Fibroblast of skin of right biceps (primary cell): ENCODE results near the gene FRAS1.
"Not testable (repeated sequence)": the region's sequence is repeated elsewhere in the genome, so short reads cannot be mapped to it uniquely, and the experiment has no call there.

Source experiments
- DNase-seq: peaks from one replicate; pipeline ENCODE4 v3.0.0-alpha.2; 2013

The FRAS1 gene

DNA sequence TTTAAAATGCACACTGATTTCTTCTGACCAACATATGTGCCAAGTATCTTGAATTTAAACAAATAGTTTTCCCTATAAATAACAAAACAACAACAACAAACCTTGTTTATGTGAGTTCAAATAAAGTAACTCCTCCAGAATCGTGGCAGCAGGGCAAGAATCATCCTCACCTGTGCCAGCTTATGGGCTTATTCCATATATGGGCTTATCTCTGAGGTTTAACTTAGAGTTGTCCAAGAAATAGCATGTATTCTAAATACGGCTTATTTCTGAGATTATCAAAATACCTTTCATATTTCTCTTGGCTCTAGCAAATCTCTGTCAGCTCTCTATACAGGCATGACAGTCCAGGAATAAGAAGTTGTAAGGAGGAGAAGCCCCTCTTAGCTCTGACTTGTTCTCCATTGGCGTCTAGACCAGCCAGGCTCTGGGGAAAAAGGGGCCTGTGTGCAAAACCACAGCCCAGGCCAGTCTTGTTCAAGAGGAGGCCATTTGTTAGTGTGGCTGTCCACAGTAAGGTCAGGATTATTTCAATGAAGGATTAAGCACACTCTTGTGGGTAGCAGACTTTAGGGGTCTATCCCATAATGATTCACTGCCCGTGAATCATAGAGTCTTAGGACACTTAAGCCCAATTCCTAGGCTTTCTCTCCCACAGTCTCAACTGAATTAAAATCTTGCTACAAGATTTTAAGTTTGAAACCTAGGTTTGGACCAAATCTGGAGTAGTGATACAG, 63.2 kb downstream of the FRAS1 start:
- no peak for DNase-seq

DNA sequence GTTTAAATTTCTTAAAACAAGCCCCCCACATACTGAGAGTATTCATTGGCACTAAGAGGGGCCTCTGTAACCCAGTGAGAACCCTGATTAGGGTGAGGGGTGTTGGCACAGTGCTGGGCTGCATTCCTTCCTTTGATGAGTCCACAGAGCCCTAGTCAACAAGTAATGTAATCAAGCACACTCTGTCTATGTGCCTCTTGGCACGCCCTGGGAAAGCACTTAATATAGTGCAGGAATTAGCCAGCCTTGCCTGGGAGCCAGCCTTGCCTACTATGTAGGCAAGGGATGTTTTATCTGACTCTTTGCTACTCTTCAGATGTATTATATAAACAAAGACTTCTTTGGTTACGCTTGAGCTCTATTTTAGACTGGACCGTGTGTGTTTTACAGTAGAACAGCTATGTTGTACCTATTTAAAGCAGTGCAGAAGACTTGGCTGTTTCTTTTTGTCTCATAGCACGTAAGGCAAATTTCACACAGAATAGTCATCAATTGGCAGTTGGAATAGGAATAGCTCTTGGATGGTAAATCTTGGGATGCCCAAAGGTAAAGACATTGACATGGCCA, 64.3 kb downstream of the FRAS1 start:
- no peak for DNase-seq

DNA sequence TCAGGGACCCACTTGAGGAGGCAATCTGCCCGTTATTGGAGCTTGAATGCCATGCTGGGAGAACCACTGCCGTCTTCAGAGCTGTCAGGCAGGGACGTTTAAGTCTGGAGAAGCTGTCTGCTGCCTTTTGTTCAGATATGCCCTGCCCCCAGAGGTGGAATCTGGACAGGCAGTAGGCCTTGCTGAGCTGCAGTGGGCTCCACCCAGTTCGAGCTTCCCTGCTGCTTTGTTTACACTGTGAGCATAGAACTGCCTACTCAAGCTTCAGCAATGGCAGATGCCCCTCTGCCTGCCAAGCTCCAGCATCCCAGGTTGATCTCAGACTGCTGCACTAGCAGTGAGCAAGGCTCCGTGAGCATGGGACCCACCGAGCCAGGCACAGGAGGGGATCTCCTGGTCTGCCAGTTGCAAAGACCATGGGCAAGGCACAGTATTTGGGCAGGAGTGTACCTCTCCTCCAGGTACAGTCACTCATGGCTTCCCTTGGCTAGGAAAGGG, 68.8 kb downstream of the FRAS1 start:
- DNase-seq = not testable (repeated sequence)

DNA sequence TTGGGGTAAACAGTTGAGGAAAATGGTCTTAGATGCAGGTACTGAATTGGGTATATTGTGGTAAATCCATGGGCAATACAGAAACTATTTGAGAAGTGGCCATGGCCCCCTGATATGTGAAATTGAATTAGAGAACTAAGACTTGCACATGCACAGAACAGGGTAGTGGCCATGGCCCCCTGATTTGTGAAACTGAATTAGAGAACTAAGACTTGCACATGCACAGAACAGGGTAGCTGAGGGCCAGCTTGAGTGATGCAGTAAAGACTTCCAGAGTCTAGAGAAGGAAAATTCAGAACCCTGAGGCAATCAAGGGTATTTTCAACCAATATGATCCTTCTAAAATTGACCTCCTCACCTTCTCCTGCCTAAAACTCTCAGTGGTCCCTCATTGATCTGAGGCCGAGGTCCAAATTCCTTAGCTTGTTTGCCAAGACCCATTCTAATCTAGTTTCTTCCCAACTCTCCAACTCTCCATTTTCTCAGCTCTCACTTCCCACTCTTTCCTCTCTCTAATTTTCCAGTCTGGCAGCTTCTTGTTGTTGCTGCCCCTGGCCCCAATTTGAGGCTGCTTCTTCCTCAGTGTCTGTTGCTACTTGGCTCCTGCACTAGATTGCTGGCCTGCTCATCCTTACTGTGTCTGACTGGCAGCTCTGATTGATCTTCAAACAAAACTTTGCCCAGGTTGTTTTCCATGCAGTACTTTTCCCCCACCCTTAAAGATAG, 72.4 kb downstream of the FRAS1 start:
- DNase-seq = no peak

DNA sequence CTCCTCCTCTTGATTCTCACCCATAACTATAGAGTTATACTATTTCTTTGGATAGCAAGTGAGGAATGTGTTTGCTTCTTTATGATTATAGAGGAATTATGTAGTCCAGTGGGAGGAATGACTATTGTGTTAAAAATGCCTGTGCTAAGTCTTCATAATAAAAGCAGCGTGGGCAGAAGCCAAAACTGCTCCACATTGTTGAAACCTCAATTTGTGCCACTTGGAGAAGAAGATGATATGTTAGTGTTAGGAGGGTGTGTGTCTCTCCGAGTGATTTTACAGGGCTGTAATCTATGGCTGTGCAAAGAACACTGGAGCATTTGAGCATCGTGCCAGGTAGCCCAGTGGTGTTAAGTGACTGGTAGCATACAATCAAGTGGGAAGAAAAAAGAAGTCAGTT, 74.3 kb downstream of the FRAS1 start:
- peak; percentile 75 for DNase-seq

DNA sequence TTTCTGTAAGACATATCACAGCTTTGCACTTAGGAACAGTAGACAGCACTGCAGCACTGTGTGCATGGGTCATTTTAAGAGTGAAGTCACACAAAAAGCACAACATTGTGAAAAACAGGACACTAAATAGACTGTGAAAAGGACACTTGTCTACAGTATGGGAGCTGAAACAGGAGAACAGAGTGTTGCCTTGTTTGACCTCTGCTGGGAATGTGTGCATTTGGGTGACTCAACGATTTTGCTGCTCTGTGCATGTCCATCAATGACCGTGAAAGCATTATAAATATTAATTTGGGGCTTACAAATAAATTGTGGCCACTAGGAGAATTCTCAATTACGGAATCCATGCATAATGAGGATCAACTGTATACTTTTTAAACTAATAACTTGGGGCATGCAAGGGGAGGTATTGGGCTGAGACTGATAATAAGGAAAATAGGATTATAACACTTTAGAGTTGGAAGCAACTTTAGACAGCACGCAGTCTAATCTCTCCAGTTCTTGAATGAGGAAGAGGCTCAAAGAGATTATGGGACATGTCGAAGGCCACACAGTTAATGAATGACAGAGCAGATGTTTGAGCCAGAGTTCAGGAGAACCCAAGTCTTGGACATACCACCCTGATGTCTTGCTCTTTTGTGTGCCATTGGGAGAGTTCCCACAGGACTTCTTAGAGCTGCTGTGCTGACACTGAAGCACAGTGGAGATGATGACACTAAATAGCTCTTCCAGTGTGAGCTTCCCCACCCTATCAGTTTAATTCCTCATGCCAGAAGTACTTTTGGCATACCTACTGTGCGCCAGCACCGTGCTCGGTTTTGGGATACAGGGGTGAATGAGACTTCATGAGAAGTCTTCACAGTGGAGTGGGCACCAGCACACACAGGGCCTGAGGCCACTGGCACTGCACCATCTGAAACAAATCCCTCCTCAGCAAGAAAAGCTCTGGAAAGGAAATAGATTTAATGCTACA, 79.3 kb downstream of the FRAS1 start:
- DNase-seq = no peak

DNA sequence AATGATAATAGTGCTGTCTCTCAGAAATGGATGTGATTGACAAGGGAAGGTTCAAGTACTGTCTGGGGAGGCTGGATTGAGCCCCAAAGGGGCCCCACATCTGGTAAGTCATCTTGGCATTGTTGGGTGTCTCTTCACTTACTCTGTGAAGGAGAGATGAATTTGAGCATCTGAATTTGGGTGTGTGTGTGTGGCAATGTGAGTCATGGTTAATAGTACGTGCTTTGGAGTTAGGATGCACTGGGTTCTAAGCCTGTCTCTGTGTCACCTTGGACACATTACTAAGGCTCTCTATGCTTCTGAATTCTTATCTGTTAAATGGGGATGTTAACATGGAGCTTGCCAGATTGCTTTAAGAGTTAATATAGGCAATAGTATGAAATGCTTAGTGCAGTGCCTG, 80.4 kb downstream of the FRAS1 start:
- DNase-seq = no peak

DNA sequence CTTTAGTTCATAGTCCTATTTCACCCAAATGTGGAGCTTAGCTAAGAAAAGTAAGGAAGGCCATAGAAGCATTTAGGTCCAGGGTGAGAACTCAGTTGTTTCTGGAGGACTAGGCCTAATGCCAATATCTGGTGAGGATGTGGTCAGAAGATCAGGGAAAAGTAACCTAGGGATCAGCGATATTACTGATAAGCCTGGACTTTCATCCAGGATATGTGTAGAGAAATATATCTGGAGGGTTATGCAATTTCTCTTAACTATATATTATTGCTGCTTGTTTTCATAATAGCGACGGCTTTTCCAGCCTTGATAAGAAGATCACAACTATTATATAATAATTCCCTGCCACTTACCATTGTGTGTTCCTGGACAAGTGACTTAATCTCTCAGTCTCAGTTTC, 81.1 kb downstream of the FRAS1 start:
- no peak for DNase-seq

DNA sequence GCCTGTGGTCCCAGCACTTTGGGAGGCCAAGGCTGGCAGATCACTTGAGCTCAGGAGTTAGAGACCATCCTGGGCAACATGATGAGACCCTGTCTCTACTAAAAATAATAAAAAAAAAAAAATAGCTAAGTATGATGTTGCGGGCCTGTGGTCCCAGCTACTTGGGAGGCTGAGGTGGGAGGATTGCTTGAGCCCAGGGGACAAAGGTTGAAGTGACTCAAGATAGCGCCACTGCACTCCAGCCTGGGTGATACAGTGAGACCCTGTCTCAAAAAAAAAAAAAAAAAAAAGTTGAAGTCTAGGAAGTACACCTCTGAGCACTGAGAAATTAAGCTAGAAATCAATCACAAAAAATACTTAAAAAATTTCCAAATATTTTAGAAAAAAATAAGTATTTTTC, 86.5 kb downstream of the FRAS1 start:
- no peak for DNase-seq

DNA sequence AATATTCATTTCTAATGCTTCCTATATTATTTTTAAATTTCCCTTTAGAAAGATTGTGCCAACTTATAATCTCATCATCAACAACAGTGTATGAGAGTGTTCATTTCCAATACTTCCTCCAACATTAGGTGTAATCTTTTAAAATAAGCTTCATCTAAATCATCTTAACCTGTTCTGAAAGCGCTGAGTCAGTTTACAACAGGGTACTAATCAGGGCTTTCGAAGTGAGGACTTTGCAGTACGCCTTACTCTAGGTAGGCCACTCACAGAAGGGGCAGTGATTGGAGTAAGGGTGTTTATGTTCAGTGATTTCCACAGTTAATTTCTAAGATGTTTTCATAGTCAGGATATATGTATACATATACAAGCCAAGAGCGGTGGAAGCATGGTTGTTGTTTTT, 87.9 kb downstream of the FRAS1 start:
- no peak for DNase-seq

DNA sequence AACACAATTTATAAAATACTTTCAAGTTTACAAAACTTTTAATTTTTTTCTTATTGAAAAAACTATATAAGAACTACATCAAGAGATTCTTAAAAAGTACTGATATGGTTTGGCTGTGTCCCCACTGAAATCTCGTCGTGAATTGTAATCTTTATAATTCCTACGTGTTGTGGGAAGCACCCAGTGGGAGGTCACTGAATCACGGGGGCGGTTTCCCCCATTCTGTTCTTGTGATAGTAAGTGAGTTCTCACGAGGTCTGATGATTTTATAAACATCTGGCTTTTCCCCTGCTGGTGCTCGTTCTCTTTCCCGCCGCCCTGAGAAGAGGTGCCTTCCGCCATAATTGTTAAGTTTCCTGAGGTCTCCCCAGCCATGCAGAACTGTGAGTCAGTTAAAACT, 88.5 kb downstream of the FRAS1 start:
- no peak for DNase-seq

DNA sequence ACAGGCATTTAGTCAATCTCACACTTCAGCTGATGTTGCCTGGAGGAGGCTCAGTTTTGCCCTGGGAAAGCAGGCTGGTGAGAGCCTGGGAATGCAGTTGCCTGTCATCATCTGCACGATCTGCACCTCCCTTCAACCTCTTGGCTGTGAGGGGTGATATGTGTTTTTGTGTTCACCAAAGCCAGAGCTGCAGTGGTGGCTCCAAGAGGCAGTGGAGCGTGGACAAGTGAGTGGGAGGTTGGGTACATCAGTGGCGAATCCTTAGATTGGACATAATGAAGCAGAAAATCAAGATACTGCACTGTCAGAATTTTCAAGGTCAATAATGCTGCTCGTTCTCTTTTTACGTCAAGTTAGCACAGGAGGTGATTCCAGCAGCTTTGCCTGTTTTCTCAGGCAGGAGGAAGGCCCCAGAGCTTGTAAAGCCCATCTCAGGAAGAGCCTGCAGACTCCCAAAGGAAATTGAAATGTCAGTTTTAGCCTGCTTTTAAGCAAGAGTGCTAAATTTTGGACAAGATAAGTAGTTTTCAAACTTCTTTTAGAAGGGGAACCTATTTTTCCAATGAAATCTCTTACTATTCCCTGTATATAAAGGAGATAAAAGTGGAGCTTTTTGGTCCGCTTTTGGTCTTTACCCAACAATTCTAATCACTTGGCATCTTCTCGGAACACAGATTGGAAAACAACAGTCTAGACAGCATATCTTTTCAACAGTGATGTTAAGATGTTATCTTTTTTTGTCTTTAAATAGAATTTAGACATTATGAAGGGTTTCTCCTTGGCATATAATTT, 92.8 kb downstream of the FRAS1 start:
- DNase-seq = no peak

DNA sequence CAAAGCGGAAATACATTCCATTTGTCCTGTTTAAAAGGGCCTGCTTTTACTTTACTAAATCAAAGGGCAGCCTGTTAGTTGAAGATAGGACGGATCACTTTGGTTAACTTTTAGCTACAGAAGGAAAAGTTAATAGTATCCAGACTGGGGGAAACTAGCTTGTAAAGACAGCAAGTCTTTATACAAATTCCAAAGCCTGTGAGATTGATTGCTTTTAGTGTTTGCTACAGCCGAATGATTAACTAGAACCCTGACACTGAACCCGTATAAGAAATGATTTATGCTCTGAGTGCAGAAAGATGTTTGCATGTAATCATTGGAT, 93.4 kb downstream of the FRAS1 start:
- peak; percentile 25 for DNase-seq

DNA sequence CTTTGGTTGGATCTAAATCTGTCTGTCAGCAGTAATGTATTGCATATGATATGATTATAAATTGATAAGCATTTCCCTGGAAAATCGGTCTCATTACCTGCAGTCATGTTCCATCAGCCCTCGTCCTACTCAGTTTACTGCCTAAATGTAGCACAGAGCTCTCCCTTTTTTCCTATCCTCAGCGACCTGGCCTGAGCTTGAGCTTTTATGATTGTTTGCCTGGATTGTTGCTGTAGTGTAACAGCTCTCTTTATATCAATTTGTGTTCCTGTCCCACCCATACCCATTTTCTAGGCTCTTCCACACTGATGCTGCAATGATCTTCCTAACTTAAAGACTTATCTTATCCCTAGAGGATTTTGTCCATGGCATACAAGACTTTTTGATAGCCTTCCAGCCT, 95.7 kb downstream of the FRAS1 start:
- DNase-seq = no peak

DNA sequence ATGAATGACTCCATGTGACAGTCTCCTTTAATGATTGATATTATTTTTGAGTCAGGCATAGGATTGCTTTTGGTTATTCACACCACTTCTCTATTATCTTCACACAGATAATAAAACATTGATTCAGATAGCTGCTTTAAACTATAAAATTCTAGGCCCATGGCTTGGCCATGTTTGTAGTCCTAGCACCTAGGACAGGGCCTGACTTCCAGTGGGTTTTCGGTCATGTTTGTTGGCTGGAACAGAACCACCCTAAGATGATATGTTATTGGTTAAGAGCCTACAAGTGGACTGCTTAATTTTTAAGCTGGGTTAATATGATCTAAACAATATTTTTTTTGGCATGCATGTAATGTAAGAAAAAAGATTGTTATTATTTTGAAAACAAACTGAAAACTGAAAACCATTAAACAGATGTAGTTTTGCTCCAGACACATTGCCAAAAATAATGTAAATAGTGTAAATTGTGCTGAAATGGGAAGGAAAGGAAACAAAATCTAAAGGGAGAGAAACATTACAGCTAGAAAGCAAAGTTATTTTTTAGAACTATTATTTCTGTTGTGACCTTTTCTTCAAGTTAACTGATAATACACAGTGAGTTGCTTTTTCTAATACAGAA, 98.0 kb downstream of the FRAS1 start:
- DNase-seq = no peak

DNA sequence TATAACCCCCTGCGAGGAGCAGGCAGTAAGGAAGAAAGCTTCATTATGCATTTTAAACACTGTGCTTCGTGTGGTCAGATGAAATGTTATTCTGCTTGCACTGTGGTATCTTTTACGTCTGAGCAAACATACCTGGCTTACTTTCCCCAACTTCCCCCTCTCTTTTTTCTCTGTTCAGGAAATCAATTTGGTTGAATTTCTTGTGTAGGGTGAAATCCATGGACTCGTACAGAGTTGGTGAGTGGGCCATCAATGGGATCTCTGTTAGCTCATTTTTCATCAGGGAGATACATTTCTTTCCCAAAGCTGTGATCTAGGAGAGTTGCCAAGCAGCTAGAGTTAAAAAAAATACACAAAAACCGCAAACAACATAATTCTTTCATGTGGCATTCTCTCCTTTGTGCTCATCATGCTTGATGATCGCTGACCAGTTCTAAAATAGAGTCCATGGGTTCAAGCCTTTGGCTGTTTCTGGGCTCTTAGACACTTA, 98.5 kb downstream of the FRAS1 start:
- peak; percentile 51 for DNase-seq

DNA sequence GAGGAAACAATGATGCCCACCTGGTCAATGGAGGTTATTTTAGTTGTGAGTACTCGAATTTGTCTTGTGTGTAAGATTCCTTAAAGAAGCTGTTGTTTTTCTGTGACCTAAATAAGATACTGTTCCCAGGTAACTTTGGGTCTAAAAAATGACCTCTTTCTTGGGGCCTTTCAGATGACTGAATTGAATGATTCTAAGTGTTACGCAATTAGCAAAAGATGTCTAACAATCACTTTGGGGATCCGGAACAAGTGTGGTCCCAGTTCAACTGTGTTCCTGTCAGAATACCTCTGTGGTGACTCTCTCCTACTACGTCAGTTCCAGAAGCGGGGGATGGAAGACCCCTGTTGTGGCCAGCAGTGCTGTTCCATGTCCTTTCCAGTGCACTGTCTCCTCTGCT, 99.4 kb downstream of the FRAS1 start:
- no peak for DNase-seq

DNA sequence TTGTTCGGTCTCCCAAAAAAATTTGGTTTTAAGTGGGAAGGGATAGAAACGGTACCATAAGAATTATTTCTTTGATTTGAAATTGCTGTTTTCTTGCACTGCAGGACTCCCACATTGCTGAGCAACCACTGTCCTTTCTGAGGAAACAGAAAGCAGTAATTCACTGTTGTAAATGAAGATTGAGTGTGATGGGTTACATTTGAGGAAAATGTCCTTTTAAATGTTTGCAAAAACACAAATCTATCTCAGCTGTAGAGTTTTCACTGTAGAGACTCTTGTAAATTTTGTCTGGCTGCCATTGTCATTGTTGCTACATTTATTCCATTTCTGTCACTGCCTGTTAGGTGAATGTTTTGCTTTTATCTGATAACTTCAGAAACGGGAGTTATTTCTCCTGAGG, 105.2 kb downstream of the FRAS1 start:
- DNase-seq = no peak

DNA sequence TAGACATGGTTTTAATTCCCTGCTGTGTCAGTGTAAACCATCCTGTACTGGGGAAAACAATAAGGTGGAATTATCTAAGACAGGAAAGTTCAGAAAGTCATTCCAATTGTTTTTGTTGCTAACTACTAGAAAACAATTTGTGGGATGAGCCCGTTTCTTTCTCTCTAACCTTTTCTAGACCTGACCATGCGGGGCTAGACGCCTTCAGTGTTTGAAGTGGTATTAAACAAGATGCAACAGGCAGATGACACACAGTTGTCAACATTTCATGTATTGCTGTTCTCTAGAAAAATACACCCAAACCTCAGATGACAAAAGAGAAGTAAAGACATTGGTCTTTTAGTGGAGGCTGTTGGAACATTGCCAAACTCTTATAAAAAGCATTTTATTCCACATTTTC, 105.7 kb downstream of the FRAS1 start:
- no peak for DNase-seq

DNA sequence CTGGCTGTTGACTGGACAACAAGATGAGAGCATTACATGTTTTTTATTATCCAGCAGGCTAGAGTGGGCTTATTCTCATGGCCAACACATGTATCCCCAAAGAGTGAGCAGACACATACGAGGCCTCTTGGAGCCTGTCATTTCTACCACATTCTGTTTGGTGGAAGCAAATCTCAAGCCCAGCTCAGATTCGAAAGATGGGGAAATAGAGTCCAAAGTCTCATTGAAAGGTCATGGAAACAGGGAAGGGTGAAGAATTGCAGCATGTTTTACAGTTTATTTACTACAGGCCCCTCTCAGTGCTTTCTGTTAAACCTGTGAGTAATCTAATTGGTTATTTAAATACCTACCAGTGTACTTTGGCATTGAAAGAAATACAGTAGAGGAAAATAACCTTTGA, 108.6 kb downstream of the FRAS1 start:
- DNase-seq = no peak

DNA sequence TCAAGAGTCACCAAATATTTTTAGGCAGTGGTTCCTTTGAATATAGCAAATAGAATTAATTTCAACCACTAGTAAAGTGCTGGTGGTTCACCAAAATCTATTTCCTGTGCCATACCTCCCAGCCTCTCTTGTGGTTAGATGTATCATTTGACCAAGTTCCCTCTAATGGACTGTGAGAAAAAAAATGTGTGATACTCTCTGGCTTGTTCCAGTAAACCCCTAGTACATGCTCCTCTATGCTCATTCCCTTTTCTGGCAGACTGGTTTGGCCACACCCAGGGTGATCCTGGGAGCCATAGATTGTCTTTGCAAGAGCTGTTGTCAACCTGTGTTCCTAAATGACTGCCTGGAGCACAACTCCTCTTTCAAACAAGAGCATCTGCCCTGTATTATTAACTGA, 109.5 kb downstream of the FRAS1 start:
- DNase-seq = peak; percentile 37

DNA sequence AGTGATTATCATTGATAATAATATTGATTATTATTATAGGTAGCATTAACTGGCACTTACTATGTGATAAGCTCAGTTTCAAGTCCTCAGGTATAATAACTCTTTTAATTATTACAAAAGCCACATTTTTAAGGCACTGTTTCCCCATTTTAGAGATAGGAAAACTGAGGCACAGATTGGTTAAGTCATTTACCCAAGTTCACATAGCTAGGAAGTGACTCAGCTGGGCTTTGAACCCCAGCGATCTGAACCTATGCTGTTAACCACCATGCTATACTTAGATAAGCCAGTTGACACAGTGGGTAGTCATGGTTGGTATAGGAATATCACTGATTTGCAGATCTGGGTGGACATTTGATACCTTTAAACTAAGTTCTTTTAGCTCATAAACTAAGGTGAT, 110.4 kb downstream of the FRAS1 start:
- no peak for DNase-seq
